K562 (cell line): ENCODE measurements around the gene NSRP1. TPM values are rescaled to one million over a fixed set of nuclear protein-coding genes. Genes with fewer than 3 reads are reported as not detected.

Source experiments
- ATAC-seq: fragments of 200-7000 bp; cut with Tn5 transposase; 3 replicates; pipeline ENCODE4 v1.9.1; 2020; ENCODE audit warnings: moderate library complexity
- BruUV-seq: library from RNA; stranded (reverse); fragments of 400-500 nt; replicated peaks from 2 replicates; lab custom pipeline; 2021; lab: Mats Ljungman, UMichigan
- CTCF ChIA-PET: fragments of 300-600 bp; formaldehyde crosslinking; extraction: SDS; loops from one replicate; lab custom pipeline; 2021; ENCODE audit warnings: low intra/inter-chr PET ratio; lab: Yijun Ruan, JAX
- POLR2A ChIA-PET: fragments of 300-600, 350-650 bp; sonication (Branson Sonifier 250); formaldehyde crosslinking; extraction: SDS; loops from one replicate; lab custom pipeline; 2021; ENCODE audit warnings: antibody characterized with exemption, inconsistent platforms; lab: Yijun Ruan, JAX
- DNase-seq, 4 experiments: peaks; one replicate each; pipeline versions ENCODE4 v3.0.0 to v3.0.0-alpha.2; 2011 to 2018; ENCODE audit warnings: low spot score in 3 of 4, mixed read lengths in 3 of 4; ENCODE audit errors: extremely low read depth in 1 of 4
- FAIRE-seq: peaks from 2 replicates; lab custom pipeline; 2011; peaks lifted over from hg19 to GRCh38; lab: Jason Lieb, UNC
- H2AFZ ChIP-seq: 2 replicates; pipeline ENCODE4 v1.6.0; 2011; ENCODE audit warnings: low read depth, low read length, control low read depth, inconsistent platforms
- H3K27ac ChIP-seq: fragments of 200-600 bp; 3 replicates; pipeline ENCODE4 v1.8.0; 2011; ENCODE audit warnings: low read depth, mild to moderate bottlenecking, control low read depth, inconsistent platforms, low read length, moderate library complexity, mixed read lengths; ENCODE audit errors: extremely low read depth
- H3K27me3 ChIP-seq, 2 experiments: fragments of 300-600 bp in 1 of 2; 2 replicates in 1 of 2; 3 replicates in 1 of 2; pipeline versions ENCODE4 v1.6.0 to v1.8.0; 2011; ENCODE audit warnings: inconsistent platforms in 2 of 2, low read length in 2 of 2, mild to moderate bottlenecking in 1 of 2, mixed read lengths in 1 of 2, moderate library complexity in 1 of 2; ENCODE audit not compliant: control insufficient read depth in 2 of 2, insufficient read depth in 2 of 2
- H3K36me3 ChIP-seq: fragments of 300-600 bp; 3 replicates; pipeline ENCODE4 v1.8.0; 2011; ENCODE audit warnings: mild to moderate bottlenecking, low read length, inconsistent platforms; ENCODE audit not compliant: control insufficient read depth, insufficient read depth
- H3K4me1 ChIP-seq, 2 experiments: fragments of 200-600 bp in 1 of 2; replicated peaks in 1 of 2; 2 replicates in 1 of 2; 3 replicates in 1 of 2; pipeline versions ENCODE4 v1.5.1 to v1.8.0; 2011; ENCODE audit warnings: inconsistent platforms in 2 of 2, low read length in 2 of 2, mild to moderate bottlenecking in 1 of 2, mixed read lengths in 1 of 2, moderate library complexity in 1 of 2; ENCODE audit not compliant: control insufficient read depth in 2 of 2, insufficient read depth in 2 of 2
- H3K4me2 ChIP-seq: 2 replicates; pipeline ENCODE4 v1.6.1; 2011; ENCODE audit warnings: low read length, control low read depth, inconsistent platforms, mixed read lengths; ENCODE audit not compliant: insufficient read depth
- H3K4me3 ChIP-seq: fragments of 200-600 bp; sonication (generic), shearing (Covaris generic); 2 replicates; pipeline ENCODE4 v1.5.1; 2016; ENCODE audit warnings: control low read depth, inconsistent platforms
- H3K79me2 ChIP-seq: fragments of 200-600 bp; 3 replicates; pipeline ENCODE4 v1.8.0; 2011; ENCODE audit warnings: low read length, inconsistent platforms; ENCODE audit not compliant: control insufficient read depth, insufficient read depth
- H3K9ac ChIP-seq, 2 experiments: 2 replicates each; pipeline versions ENCODE4 v1.6.0 to v1.6.1; 2011; ENCODE audit warnings: low read depth in 2 of 2, low read length in 2 of 2, control low read depth in 1 of 2, inconsistent platforms in 1 of 2, mild to moderate bottlenecking in 1 of 2, mixed read lengths in 1 of 2; ENCODE audit not compliant: insufficient read depth in 1 of 2
- H3K9me1 ChIP-seq: one replicate; pipeline ENCODE4 v1.6.0; 2011; ENCODE audit warnings: inconsistent platforms, mild to moderate bottlenecking, low read length, moderate library complexity; ENCODE audit not compliant: control insufficient read depth, insufficient read depth
- H3K9me3 ChIP-seq: replicated peaks from 2 replicates; pipeline ENCODE4 v1.5.1; 2011; ENCODE audit warnings: low read depth, low read length, inconsistent platforms; ENCODE audit not compliant: control insufficient read depth, insufficient read depth
- H4K20me1 ChIP-seq: replicated peaks from 2 replicates; pipeline ENCODE4 v1.6.1; 2011; ENCODE audit warnings: low read length, inconsistent platforms, mixed read lengths; ENCODE audit not compliant: control insufficient read depth, insufficient read depth
- CBX1 ChIP-seq: sonication (generic); IDR thresholded peaks from 2 replicates; pipeline ENCODE4 v1.6.1; 2016; ENCODE audit warnings: antibody characterized with exemption, low read depth, mild to moderate bottlenecking
- HEY1 ChIP-seq: fragments of 250-450 bp; sonication (Bioruptor Pico); IDR thresholded peaks from 2 replicates; pipeline ENCODE4 v1.5.0; 2020; ENCODE audit warnings: mild to moderate bottlenecking, moderate library complexity, borderline replicate concordance
- PURB ChIP-seq: sonication (generic); formaldehyde crosslinking; IDR thresholded peaks from 2 replicates; pipeline ENCODE4 v1.9.0; 2021; ENCODE audit warnings: low read depth, mild to moderate bottlenecking, missing genetic modification reagents
- TEAD2 ChIP-seq: fragments of 450-650 bp; IDR thresholded peaks from 2 replicates; pipeline ENCODE4 v1.6.1; 2016; ENCODE audit warnings: missing genetic modification characterization, control low read depth, missing compliant biosample characterization
- ZC3H8 ChIP-seq: fragments of 450-650 bp; IDR thresholded peaks from 2 replicates; pipeline ENCODE4 v1.6.1; 2017
- ZNF239 ChIP-seq: fragments of 250-450 bp; sonication (Bioruptor Pico); IDR thresholded peaks from 2 replicates; pipeline ENCODE4 v1.4.0; 2020; ENCODE audit warnings: mild to moderate bottlenecking
- WGBS: fragments of 100-300 bp; shearing (Covaris generic); methylation state at CpG from one replicate; pipeline ENCODE4 v1.1.6; 2016; ENCODE audit warnings: low coverage, mixed read lengths; ENCODE audit not compliant: insufficient coverage; ENCODE audit errors: missing lambda C conversion rate; 5-methylcytosine and 5-hydroxymethylcytosine counted together
- in situ Hi-C: fragments of 300-500 bp; cut with MboI; formaldehyde crosslinking; loops from 4 replicates; pipeline ENCODE4 v1.15.0; 2018; ENCODE audit warnings: inconsistent platforms, mixed read lengths
- intact Hi-C: fragments of 100-400 bp; cut with micrococcal nuclease; formaldehyde crosslinking; loops from 2 replicates; pipeline ENCODE4 v1.14.2; 2022
- polyA plus RNA-seq, 8 experiments: library from polyadenylated mRNA; depleted of rRNA in 4 of 8; stranded (reverse) in 5 of 8; unstranded in 3 of 8; fragments of >200 nt; fragmentation: Nextera tagmentation in 2 of 8; fragmentation: Illumina TruSeq in 1 of 8; extraction: Ambion mirVana in 2 of 8; extraction: Trizol in 1 of 8; gene quantifications; 2 replicates each; pipeline versions ENCODE4 v1.2.1 to v1.2.3, GENCODE V29; 2011 to 2014; ENCODE audit warnings: inconsistent platforms in 1 of 8, missing spikeins in 1 of 8
- total RNA-seq, 7 experiments: library from RNA; depleted of rRNA in 6 of 7; stranded (reverse); fragments of >200 nt in 6 of 7; fragmentation: Illumina TruSeq in 2 of 7; extraction: Trizol in 2 of 7; gene quantifications; 2 replicates each; pipeline versions ENCODE4 v1.2.1 to v1.2.3, GENCODE V29; 2011 to 2021; ENCODE audit warnings: low replicate concordance in 1 of 7
- TF ChIP-seq, protein P1 (sequence below): fragments of 450-650 bp; IDR thresholded peaks from one replicate; pipeline ENCODE4 v1.6.1; 2018; ENCODE audit warnings: mild to moderate bottlenecking, moderate library complexity; ENCODE audit not compliant: partially characterized antibody
- TF ChIP-seq, protein P2 (sequence below): fragments of 450-650 bp; IDR thresholded peaks from 2 replicates; pipeline ENCODE4 v1.6.1; 2016
- TF ChIP-seq, protein P3 (sequence below), 2 experiments: fragments of 200-800 bp in 1 of 2; sonication (Bioruptor generic) in 1 of 2; sonication (generic) in 1 of 2; formaldehyde crosslinking in 1 of 2; IDR thresholded peaks in 1 of 2; conservative IDR thresholded peaks in 1 of 2; 2 replicates each; pipeline versions ENCODE4 v1.5.0 to v1.6.1; 2016 to 2020; ENCODE audit warnings: missing compliant biosample characterization in 1 of 2, missing genetic modification characterization in 1 of 2, missing genetic modification reagents in 1 of 2
- TF ChIP-seq, protein P4 (sequence below), 3 experiments: fragments of 200-800 bp in 1 of 3; fragments of 250-450 bp in 1 of 3; fragments of 450-650 bp in 1 of 3; sonication (Bioruptor Pico) in 1 of 3; sonication (Bioruptor generic) in 1 of 3; formaldehyde crosslinking in 1 of 3; IDR thresholded peaks; 2 replicates each; pipeline versions ENCODE4 v1.6.1 to v1.8.0; 2016 to 2022; ENCODE audit warnings: mild to moderate bottlenecking in 2 of 3, missing genetic modification characterization in 2 of 3, missing compliant biosample characterization in 1 of 3, moderate library complexity in 1 of 3

Gene NSRP1
- total and polyA plus RNA-seq, 9 of the 15 experiments (the other 6 are each of a cell fraction or from before 2014, with no cell fraction given) = 18.4 to 68.6 (median 32.7) TPM

DNA sequence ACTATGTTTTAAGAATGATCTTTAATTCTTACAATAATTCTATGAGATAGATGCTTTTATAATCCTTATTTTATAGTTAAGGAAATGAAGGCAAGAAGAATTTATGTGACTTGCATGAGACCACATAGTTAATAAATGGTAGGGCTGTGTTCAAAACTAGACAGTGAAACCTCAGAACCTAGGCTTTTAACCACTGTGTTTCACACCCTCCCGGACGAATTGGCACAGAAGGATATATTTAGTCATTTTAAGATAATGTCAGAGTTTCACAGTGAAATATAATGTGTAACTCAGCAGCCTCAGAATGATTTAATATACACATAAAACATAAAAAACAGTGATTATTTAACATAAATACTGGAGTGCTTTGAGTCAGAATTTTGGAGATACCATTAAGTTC is 57.0 kb downstream of the NSRP1 start:
- no peak overlapping the region for H3K4me2 ChIP-seq
- H4K20me1 ChIP-seq = no peaks in the 10 kb centered on the region
- intact Hi-C loops = no loop called here
- peaks cover 16% of the 10 kb centered on the region; the same call in 1 of the 3 replicates for H3K79me2 ChIP-seq
- no peaks in the 10 kb centered on the region for H3K9me3 ChIP-seq
- WGBS = 71% methylated on average over 2 of the region's 2 CpGs
- FAIRE-seq = no peak
- no peak overlapping the region for H2AFZ ChIP-seq
- no peaks in the 10 kb centered on the region for H3K27me3 ChIP-seq
- no peak overlapping the region for H3K27ac ChIP-seq
- ChIA-PET CTCF (no interaction called here), POLR2A (interaction anchor here (1.3 kb wide), 1 partner anchor 11 kb away, joined by 4 read pairs; no protein-coding TSS in a partner anchor)
- in situ Hi-C loops = no loop called here
- H3K9me1 ChIP-seq = no peaks in the 10 kb centered on the region
- no peak for DNase-seq
- no TSS peak for BruUV-seq
- no peak overlapping the region for H3K4me3 ChIP-seq
- no peak overlapping the region for H3K9ac ChIP-seq
- no peaks in the 10 kb centered on the region for H3K4me1 ChIP-seq
- H3K36me3 ChIP-seq = peaks cover 84% of the 10 kb centered on the region
- ATAC-seq = no peak
- TF ChIP-seq HEY1 = no peak
- no peak for TF ChIP-seq ZNF239 (CRISPR knock-in tag)
- no peak for TF ChIP-seq PURB
- TF ChIP-seq, protein P1, sequence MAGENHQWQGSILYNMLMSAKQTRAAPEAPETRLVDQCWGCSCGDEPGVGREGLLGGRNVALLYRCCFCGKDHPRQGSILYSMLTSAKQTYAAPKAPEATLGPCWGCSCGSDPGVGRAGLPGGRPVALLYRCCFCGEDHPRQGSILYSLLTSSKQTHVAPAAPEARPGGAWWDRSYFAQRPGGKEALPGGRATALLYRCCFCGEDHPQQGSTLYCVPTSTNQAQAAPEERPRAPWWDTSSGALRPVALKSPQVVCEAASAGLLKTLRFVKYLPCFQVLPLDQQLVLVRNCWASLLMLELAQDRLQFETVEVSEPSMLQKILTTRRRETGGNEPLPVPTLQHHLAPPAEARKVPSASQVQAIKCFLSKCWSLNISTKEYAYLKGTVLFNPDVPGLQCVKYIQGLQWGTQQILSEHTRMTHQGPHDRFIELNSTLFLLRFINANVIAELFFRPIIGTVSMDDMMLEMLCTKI = no peak
- TF ChIP-seq, protein P2, sequence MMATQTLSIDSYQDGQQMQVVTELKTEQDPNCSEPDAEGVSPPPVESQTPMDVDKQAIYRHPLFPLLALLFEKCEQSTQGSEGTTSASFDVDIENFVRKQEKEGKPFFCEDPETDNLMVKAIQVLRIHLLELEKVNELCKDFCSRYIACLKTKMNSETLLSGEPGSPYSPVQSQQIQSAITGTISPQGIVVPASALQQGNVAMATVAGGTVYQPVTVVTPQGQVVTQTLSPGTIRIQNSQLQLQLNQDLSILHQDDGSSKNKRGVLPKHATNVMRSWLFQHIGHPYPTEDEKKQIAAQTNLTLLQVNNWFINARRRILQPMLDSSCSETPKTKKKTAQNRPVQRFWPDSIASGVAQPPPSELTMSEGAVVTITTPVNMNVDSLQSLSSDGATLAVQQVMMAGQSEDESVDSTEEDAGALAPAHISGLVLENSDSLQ = no peak
- no peak for TF ChIP-seq ZC3H8
- no peak for TF ChIP-seq CBX1
- TF ChIP-seq, protein P3, sequence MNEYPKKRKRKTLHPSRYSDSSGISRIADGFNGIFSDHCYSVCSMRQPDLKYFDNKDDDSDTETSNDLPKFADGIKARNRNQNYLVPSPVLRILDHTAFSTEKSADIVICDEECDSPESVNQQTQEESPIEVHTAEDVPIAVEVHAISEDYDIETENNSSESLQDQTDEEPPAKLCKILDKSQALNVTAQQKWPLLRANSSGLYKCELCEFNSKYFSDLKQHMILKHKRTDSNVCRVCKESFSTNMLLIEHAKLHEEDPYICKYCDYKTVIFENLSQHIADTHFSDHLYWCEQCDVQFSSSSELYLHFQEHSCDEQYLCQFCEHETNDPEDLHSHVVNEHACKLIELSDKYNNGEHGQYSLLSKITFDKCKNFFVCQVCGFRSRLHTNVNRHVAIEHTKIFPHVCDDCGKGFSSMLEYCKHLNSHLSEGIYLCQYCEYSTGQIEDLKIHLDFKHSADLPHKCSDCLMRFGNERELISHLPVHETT (CRISPR knock-in tag; conservative IDR thresholded peaks at IDR 0.05 in 1 of 2, IDR thresholded peaks at IDR 0.05 in 1 of 2) = no peak
- TF ChIP-seq, protein P4, sequence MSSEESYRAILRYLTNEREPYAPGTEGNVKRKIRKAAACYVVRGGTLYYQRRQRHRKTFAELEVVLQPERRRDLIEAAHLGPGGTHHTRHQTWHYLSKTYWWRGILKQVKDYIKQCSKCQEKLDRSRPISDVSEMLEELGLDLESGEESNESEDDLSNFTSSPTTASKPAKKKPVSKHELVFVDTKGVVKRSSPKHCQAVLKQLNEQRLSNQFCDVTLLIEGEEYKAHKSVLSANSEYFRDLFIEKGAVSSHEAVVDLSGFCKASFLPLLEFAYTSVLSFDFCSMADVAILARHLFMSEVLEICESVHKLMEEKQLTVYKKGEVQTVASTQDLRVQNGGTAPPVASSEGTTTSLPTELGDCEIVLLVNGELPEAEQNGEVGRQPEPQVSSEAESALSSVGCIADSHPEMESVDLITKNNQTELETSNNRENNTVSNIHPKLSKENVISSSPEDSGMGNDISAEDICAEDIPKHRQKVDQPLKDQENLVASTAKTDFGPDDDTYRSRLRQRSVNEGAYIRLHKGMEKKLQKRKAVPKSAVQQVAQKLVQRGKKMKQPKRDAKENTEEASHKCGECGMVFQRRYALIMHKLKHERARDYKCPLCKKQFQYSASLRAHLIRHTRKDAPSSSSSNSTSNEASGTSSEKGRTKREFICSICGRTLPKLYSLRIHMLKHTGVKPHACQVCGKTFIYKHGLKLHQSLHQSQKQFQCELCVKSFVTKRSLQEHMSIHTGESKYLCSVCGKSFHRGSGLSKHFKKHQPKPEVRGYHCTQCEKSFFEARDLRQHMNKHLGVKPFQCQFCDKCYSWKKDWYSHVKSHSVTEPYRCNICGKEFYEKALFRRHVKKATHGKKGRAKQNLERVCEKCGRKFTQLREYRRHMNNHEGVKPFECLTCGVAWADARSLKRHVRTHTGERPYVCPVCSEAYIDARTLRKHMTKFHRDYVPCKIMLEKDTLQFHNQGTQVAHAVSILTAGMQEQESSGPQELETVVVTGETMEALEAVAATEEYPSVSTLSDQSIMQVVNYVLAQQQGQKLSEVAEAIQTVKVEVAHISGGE (CRISPR knock-in tag; IDR thresholded peaks at IDR 0.05) = no peak
- no peak for TF ChIP-seq TEAD2 (tag)
